Trophoblast cell (in vitro differentiated cells and primary cell): Measurements from ENCODE around the gene RPA4.
"Not testable (repeated sequence)": the region's sequence is repeated elsewhere in the genome, so short reads cannot be mapped to it uniquely, and the experiment has no call there.

ENCODE experiments used
- DNase-seq, 2 donors: peaks; one replicate each; pipeline ENCODE4 v3.0.0-alpha.2; 2016
- H2AFZ ChIP-seq: 2 replicates; pipeline ENCODE4 v1.6.1; 2013; ENCODE audit warnings: low read length, moderate library complexity, mild to moderate bottlenecking; ENCODE audit not compliant: insufficient read depth, poor library complexity
- H2AK5ac ChIP-seq: 2 replicates; pipeline ENCODE4 v1.6.1; 2013; ENCODE audit warnings: mild to moderate bottlenecking, low read length
- H2BK120ac ChIP-seq: 2 replicates; pipeline ENCODE4 v1.6.1; 2013; ENCODE audit warnings: low read length, mild to moderate bottlenecking, moderate library complexity; ENCODE audit not compliant: insufficient read depth, poor library complexity
- H2BK12ac ChIP-seq: 2 replicates; pipeline ENCODE4 v1.6.1; 2013; ENCODE audit warnings: mild to moderate bottlenecking, low read length, moderate library complexity
- H2BK5ac ChIP-seq: 2 replicates; pipeline ENCODE4 v1.6.1; 2013; ENCODE audit warnings: low read length, low read depth, moderate library complexity, mild to moderate bottlenecking; ENCODE audit not compliant: poor library complexity
- H3K14ac ChIP-seq: 2 replicates; pipeline ENCODE4 v1.6.1; 2013; ENCODE audit warnings: mild to moderate bottlenecking, low read length
- H3K18ac ChIP-seq: 2 replicates; pipeline ENCODE4 v1.6.1; 2013; ENCODE audit warnings: mild to moderate bottlenecking, low read length
- H3K23ac ChIP-seq: 2 replicates; pipeline ENCODE4 v1.6.1; 2013; ENCODE audit warnings: low read length
- H3K27ac ChIP-seq: 2 replicates; pipeline ENCODE4 v1.5.1; 2013; ENCODE audit warnings: low read depth, mild to moderate bottlenecking, inconsistent platforms, low read length, moderate library complexity
- H3K27me3 ChIP-seq: 2 replicates; pipeline ENCODE4 v1.6.1; 2013; ENCODE audit warnings: inconsistent platforms, mild to moderate bottlenecking, low read length, moderate library complexity; ENCODE audit not compliant: insufficient read depth
- H3K36me3 ChIP-seq, 2 experiments: 1 replicate in 1 of 2; 2 replicates in 1 of 2; pipeline ENCODE4 v1.6.1; 2013; ENCODE audit warnings: low read length in 2 of 2, mild to moderate bottlenecking in 2 of 2, moderate library complexity in 1 of 2; ENCODE audit not compliant: insufficient read depth in 2 of 2, control insufficient read depth in 1 of 2
- H3K4ac ChIP-seq: 2 replicates; pipeline ENCODE4 v1.6.1; 2013; ENCODE audit warnings: low read depth, mild to moderate bottlenecking, low read length, moderate library complexity
- H3K4me1 ChIP-seq, 2 experiments: 1 replicate in 1 of 2; 2 replicates in 1 of 2; pipeline ENCODE4 v1.6.1; 2013; ENCODE audit warnings: low read length in 2 of 2, mild to moderate bottlenecking in 2 of 2, moderate library complexity in 1 of 2; ENCODE audit not compliant: insufficient read depth in 2 of 2, control insufficient read depth in 1 of 2
- H3K4me2 ChIP-seq: 2 replicates; pipeline ENCODE4 v1.6.1; 2013; ENCODE audit warnings: inconsistent platforms, mild to moderate bottlenecking, low read length, moderate library complexity
- H3K4me3 ChIP-seq: 2 replicates; pipeline ENCODE4 v1.5.1; 2013; ENCODE audit warnings: mild to moderate bottlenecking, low read depth, low read length, inconsistent platforms
- H3K79me1 ChIP-seq: one replicate; pipeline ENCODE4 v1.6.1; 2013; ENCODE audit warnings: low read length
- H3K79me2 ChIP-seq: 2 replicates; pipeline ENCODE4 v1.6.1; 2013; ENCODE audit warnings: low read length, mild to moderate bottlenecking; ENCODE audit not compliant: control insufficient read depth, insufficient read depth, poor library complexity
- H3K9ac ChIP-seq: 2 replicates; pipeline ENCODE4 v1.6.1; 2013; ENCODE audit warnings: mild to moderate bottlenecking, low read length
- H3K9me3 ChIP-seq: 2 replicates; pipeline ENCODE4 v1.6.1; 2013; ENCODE audit warnings: low read depth, mild to moderate bottlenecking, control low read depth, inconsistent platforms, low read length; ENCODE audit not compliant: insufficient read depth
- H4K12ac ChIP-seq: 2 replicates; pipeline ENCODE4 v1.6.1; 2013; ENCODE audit warnings: low read depth, mild to moderate bottlenecking, low read length, moderate library complexity
- H4K8ac ChIP-seq: 2 replicates; pipeline ENCODE4 v1.6.1; 2013; ENCODE audit warnings: low read depth, mild to moderate bottlenecking, low read length, moderate library complexity
- H4K91ac ChIP-seq: one replicate; pipeline ENCODE4 v1.6.1; 2013; ENCODE audit warnings: low read depth, mild to moderate bottlenecking, low read length, moderate library complexity
- WGBS: extraction: QIAGEN DNeasy Blood & Tissue Kit; methylation state at CpG from one replicate; pipeline ENCODE4 v1.1.7; 2013; ENCODE audit warnings: missing lambda C conversion rate; ENCODE audit not compliant: insufficient read length, insufficient coverage; ENCODE audit errors: extremely low coverage; 5-methylcytosine and 5-hydroxymethylcytosine counted together

The RPA4 gene

GRCh38 chrX:96846841-96847240 is 36.9 kb upstream of the RPA4 start:
- no peak overlapping the region for H4K91ac ChIP-seq
- no peak overlapping the region for H2AK5ac ChIP-seq
- no peaks in the 10 kb centered on the region for H3K79me2 ChIP-seq
- no peaks in the 10 kb centered on the region for H3K4me1 ChIP-seq
- H3K4me2 ChIP-seq: no peak overlapping the region
- no peak overlapping the region for H3K18ac ChIP-seq
- no peak overlapping the region for H4K12ac ChIP-seq
- no peak overlapping the region for H4K8ac ChIP-seq
- H3K4ac ChIP-seq: no peak overlapping the region
- H3K36me3 ChIP-seq: no peaks in the 10 kb centered on the region
- no peak overlapping the region for H2AFZ ChIP-seq
- no peak overlapping the region for H3K9ac ChIP-seq
- H3K14ac ChIP-seq: no peak overlapping the region
- no peak for DNase-seq
- no peak overlapping the region for H3K27ac ChIP-seq
- no peaks in the 10 kb centered on the region for H3K27me3 ChIP-seq
- H3K4me3 ChIP-seq: no peak overlapping the region
- no CpG with 5 or more reads among the region's 1 CpG for WGBS
- no peak overlapping the region for H2BK120ac ChIP-seq
- H3K79me1 ChIP-seq: no peaks in the 10 kb centered on the region
- no peak overlapping the region for H3K23ac ChIP-seq
- H2BK12ac ChIP-seq: no peak overlapping the region
- H2BK5ac ChIP-seq: no peak overlapping the region
- no peaks in the 10 kb centered on the region for H3K9me3 ChIP-seq

DNA sequence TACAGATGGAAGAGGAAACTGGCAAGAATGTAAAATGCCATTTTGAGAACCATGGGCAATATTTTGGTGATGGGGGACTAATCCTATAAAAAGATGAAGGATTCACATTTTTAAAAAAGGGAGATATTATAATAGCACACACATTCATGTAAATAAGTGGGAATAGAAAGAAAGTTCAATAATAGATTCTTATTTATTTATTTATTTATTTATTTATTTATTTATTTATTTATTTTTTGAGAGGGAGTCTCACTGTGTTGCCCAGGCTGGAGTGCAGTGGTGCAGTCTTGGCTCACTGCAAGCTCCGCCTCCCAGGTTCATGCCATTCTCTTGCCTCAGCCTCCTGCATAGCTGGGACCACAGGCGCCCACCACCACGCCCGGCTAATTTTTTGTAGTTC is 24.3 kb upstream of the RPA4 start:
- no CpG with 5 or more reads among the region's 4 CpGs for WGBS
- not testable (repeated sequence) for H3K79me2 ChIP-seq, DNase-seq, H3K36me3 ChIP-seq, H3K27ac ChIP-seq, H3K4me1 ChIP-seq, H3K9me3 ChIP-seq, H3K4me3 ChIP-seq, H3K4ac ChIP-seq, H3K27me3 ChIP-seq, H2BK12ac ChIP-seq, H3K23ac ChIP-seq, H4K12ac ChIP-seq, H3K14ac ChIP-seq, H2BK120ac ChIP-seq, H2BK5ac ChIP-seq, H3K9ac ChIP-seq, H4K8ac ChIP-seq, H3K79me1 ChIP-seq, H2AK5ac ChIP-seq, H3K18ac ChIP-seq, H3K4me2 ChIP-seq, H2AFZ ChIP-seq, H4K91ac ChIP-seq

DNA sequence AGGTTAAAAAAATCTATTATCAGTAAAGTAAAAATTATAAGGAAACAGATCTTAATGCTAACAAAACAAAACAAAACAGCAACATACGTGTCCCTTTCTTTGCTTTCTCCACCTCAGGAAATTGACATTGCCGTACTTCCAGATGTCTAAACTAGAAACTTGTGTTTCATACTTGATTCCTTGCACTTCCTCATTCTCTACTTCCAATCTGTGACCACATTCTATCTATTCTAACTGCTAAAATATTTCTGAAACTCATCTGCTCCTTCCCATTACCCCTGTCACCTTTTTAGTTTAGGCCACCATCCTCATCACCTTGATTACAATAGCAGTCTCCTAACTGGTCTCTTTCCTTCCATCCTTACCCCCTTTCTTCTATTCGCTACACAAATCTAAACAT is 22.5 kb upstream of the RPA4 start:
- Histone ChIP-seq H2BK12ac (no peak overlapping the region), H3K18ac (no peak overlapping the region), H3K14ac (no peak overlapping the region), H3K9ac (no peak overlapping the region), H3K4me1 (no peaks in the 10 kb centered on the region), H3K4me2 (no peak overlapping the region), H4K8ac (no peak overlapping the region), H2AK5ac (no peak overlapping the region), H3K36me3 (no peaks in the 10 kb centered on the region), H4K91ac (no peak overlapping the region), H2BK5ac (no peak overlapping the region), H3K4ac (no peak overlapping the region), H2BK120ac (no peak overlapping the region), H3K27me3 (no peaks in the 10 kb centered on the region), H3K27ac (no peak overlapping the region), H3K79me1 (no peaks in the 10 kb centered on the region), H3K4me3 (no peak overlapping the region), H3K79me2 (no peaks in the 10 kb centered on the region), H3K23ac (no peak overlapping the region), H2AFZ (no peak overlapping the region), H4K12ac (no peak overlapping the region), H3K9me3 (no peaks in the 10 kb centered on the region)
- 100% methylated on average over 1 of the region's 3 CpGs for WGBS
- DNase-seq: no peak

GRCh38 chrX:96861661-96862060 is 22.0 kb upstream of the RPA4 start:
- no peak overlapping the region for H2BK120ac ChIP-seq
- no peak overlapping the region for H2AFZ ChIP-seq
- H4K8ac ChIP-seq: no peak overlapping the region
- H2BK5ac ChIP-seq: no peak overlapping the region
- no peak overlapping the region for H3K4me3 ChIP-seq
- H3K9ac ChIP-seq: no peak overlapping the region
- DNase-seq: no peak
- no peak overlapping the region for H3K18ac ChIP-seq
- H2BK12ac ChIP-seq: no peak overlapping the region
- H3K79me2 ChIP-seq: no peaks in the 10 kb centered on the region
- H3K4me1 ChIP-seq: no peaks in the 10 kb centered on the region
- H3K23ac ChIP-seq: no peak overlapping the region
- no peaks in the 10 kb centered on the region for H3K36me3 ChIP-seq
- no peak overlapping the region for H2AK5ac ChIP-seq
- H3K79me1 ChIP-seq: no peaks in the 10 kb centered on the region
- H3K9me3 ChIP-seq: no peaks in the 10 kb centered on the region
- no CpG with 5 or more reads among the region's 4 CpGs for WGBS
- no peaks in the 10 kb centered on the region for H3K27me3 ChIP-seq
- H4K12ac ChIP-seq: no peak overlapping the region
- H3K4ac ChIP-seq: no peak overlapping the region
- H4K91ac ChIP-seq: no peak overlapping the region
- no peak overlapping the region for H3K4me2 ChIP-seq
- H3K27ac ChIP-seq: no peak overlapping the region
- no peak overlapping the region for H3K14ac ChIP-seq
